ENCODE results near the gene DPF1.

The DPF1 gene

GRCh38 chr19:38216785-38217641 is 7.0 kb downstream of the DPF1 start:
- no peak for DNase-seq

- DNase-seq, result peak; percentile 68
Measured at GRCh38 chr19:38213911-38214625, 10.0 kb downstream of the DPF1 start.

- DNase-seq, result no peak
Measured at GRCh38 chr19:38213469-38213868, 10.6 kb downstream of the DPF1 start.

- DNase-seq, result no peak
Measured at GRCh38 chr19:38211766-38212165, 12.3 kb downstream of the DPF1 start.

- peak; percentile 29 for DNase-seq
Measured at GRCh38 chr19:38211151-38211591, 12.9 kb downstream of the DPF1 start.

- DNase-seq, result no peak
Measured at GRCh38 chr19:38210458-38210987, 13.5 kb downstream of the DPF1 start.

GRCh38 chr19:38209671-38210457 is 14.2 kb downstream of the DPF1 start:
- no peak for DNase-seq

- no peak for DNase-seq
Measured at GRCh38 chr19:38209152-38209551, 14.9 kb downstream of the DPF1 start.

- DNase-seq, result no peak
Measured at GRCh38 chr19:38208571-38208970, 15.5 kb downstream of the DPF1 start.

- no peak for DNase-seq
Measured at GRCh38 chr19:38207543-38207942, 16.5 kb downstream of the DPF1 start.

GRCh38 chr19:38206928-38207327 is 17.1 kb downstream of the DPF1 start:
- no peak for DNase-seq

GRCh38 chr19:38206006-38206745 is 17.8 kb downstream of the DPF1 start:
- no peak for DNase-seq

- DNase-seq, result no peak
Measured at GRCh38 chr19:38204728-38205127, 19.3 kb downstream of the DPF1 start.

GRCh38 chr19:38204096-38204495 is 19.9 kb downstream of the DPF1 start:
- DNase-seq, result no peak

GRCh38 chr19:38203197-38203596 is 20.8 kb downstream of the DPF1 start:
- no peak for DNase-seq

- DNase-seq, result no peak
Measured at GRCh38 chr19:38202504-38202903, 21.5 kb downstream of the DPF1 start.

GRCh38 chr19:38201731-38202130 is 22.3 kb downstream of the DPF1 start:
- no peak for DNase-seq

GRCh38 chr19:38199340-38199739 is 24.7 kb downstream of the DPF1 start:
- no peak for DNase-seq

GRCh38 chr19:38197937-38198704 is 25.9 kb downstream of the DPF1 start:
- DNase-seq, result no peak

- no peak for DNase-seq
Measured at GRCh38 chr19:38196948-38197656, 26.9 kb downstream of the DPF1 start.
